Osteoblast (primary cell): Measurements from ENCODE around the gene TEX14. TPM values are rescaled to one million over a fixed set of nuclear protein-coding genes. Genes with fewer than 3 reads are reported as not detected.

ENCODE experiments used
- DNase-seq: peaks from one replicate; pipeline ENCODE4 v3.0.0; 2011; ENCODE audit warnings: low spot score, mixed read lengths; ENCODE audit not compliant: insufficient read length; ENCODE audit errors: missing footprints
- H2AFZ ChIP-seq: 2 replicates; pipeline ENCODE4 v1.6.0; 2011; ENCODE audit warnings: mild to moderate bottlenecking, low read length
- H3K27ac ChIP-seq: 2 replicates; pipeline ENCODE4 v1.5.1; 2011; ENCODE audit warnings: mild to moderate bottlenecking, low read depth, low read length, moderate library complexity
- H3K27me3 ChIP-seq: 2 replicates; pipeline ENCODE4 v1.6.0; 2012; ENCODE audit warnings: mild to moderate bottlenecking, control low read depth, inconsistent platforms, low read length, moderate library complexity; ENCODE audit not compliant: insufficient read depth
- H3K36me3 ChIP-seq: 2 replicates; pipeline ENCODE4 v1.5.1; 2011; ENCODE audit warnings: mild to moderate bottlenecking, low read length, control low read depth, moderate library complexity; ENCODE audit not compliant: insufficient read depth
- H3K4me1 ChIP-seq: 2 replicates; pipeline ENCODE4 v1.5.1; 2011; ENCODE audit warnings: mild to moderate bottlenecking, low read length, control low read depth, moderate library complexity; ENCODE audit not compliant: insufficient read depth
- H3K4me2 ChIP-seq: 2 replicates; pipeline ENCODE4 v1.6.0; 2011; ENCODE audit warnings: mild to moderate bottlenecking, low read length; ENCODE audit not compliant: insufficient read depth
- H3K4me3 ChIP-seq: fragments of 200-600 bp; sonication (generic); 3 replicates; pipeline ENCODE4 v1.5.1; 2012; ENCODE audit warnings: mild to moderate bottlenecking, low read length, inconsistent platforms; ENCODE audit not compliant: insufficient read depth
- H3K79me2 ChIP-seq: 2 replicates; pipeline ENCODE4 v1.6.0; 2012; ENCODE audit warnings: mild to moderate bottlenecking, low read length, control low read depth, inconsistent platforms; ENCODE audit not compliant: insufficient read depth
- H3K9me3 ChIP-seq: 2 replicates; pipeline ENCODE4 v1.5.1; 2011; ENCODE audit warnings: low read depth, low read length, control low read depth
- H4K20me1 ChIP-seq: 2 replicates; pipeline ENCODE4 v1.6.0; 2012; ENCODE audit warnings: mild to moderate bottlenecking, low read length, control low read depth; ENCODE audit not compliant: insufficient read depth
- total RNA-seq: library from RNA; depleted of rRNA; stranded (reverse); fragments of >200 nt; gene quantifications from 2 replicates; pipeline ENCODE4 v1.2.3, GENCODE V29; 2012
- TF ChIP-seq, protein P1 (sequence below): IDR thresholded peaks from 2 replicates; pipeline ENCODE4 v1.5.1; 2011; ENCODE audit warnings: mild to moderate bottlenecking, low read depth, low read length, moderate library complexity; ENCODE audit errors: extremely low read depth

TEX14 gene
- total RNA-seq, 1 donor = under 0.01 TPM

DNA sequence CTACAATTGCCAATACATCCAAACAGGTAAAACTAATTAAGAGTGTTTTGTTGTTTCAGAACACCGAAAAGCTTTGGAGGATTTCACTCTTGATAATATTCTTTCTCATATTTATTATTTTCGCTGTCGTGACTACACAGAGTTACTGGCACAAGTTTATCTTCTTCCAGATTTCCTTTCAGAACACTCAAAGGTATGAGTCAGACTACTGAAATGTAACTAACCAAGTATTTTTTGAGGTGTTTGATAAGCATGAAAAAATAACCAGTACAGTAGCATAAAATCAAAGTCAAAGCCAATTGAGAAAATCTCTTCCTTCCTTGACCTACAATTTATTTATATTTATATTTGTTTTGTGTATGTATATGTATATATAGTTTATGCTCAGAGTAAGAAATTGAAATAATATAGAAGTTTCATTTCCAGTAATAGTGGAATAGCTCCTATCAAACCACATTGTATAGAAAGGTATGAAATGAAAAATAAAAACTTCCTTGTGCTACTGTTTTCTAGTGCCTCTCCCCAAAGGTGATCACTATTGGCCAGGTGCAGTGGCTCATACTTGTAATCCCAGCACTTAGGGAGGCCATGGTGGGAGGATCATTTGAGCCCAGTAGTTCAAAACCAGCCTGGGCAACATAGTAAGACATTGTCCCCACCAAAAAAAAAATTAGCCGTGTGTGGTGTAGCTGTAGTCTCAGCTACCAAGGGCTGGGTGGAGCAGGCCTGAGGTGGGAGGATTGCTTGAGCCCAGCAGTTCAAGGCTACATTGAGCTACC lies 11.5 kb upstream of the TEX14 start:
- peaks cover 10% of the 10 kb centered on the region for H3K4me1 ChIP-seq
- peak; percentile 85 for DNase-seq
- no peak overlapping the region for H3K4me2 ChIP-seq
- TF ChIP-seq, protein P1, sequence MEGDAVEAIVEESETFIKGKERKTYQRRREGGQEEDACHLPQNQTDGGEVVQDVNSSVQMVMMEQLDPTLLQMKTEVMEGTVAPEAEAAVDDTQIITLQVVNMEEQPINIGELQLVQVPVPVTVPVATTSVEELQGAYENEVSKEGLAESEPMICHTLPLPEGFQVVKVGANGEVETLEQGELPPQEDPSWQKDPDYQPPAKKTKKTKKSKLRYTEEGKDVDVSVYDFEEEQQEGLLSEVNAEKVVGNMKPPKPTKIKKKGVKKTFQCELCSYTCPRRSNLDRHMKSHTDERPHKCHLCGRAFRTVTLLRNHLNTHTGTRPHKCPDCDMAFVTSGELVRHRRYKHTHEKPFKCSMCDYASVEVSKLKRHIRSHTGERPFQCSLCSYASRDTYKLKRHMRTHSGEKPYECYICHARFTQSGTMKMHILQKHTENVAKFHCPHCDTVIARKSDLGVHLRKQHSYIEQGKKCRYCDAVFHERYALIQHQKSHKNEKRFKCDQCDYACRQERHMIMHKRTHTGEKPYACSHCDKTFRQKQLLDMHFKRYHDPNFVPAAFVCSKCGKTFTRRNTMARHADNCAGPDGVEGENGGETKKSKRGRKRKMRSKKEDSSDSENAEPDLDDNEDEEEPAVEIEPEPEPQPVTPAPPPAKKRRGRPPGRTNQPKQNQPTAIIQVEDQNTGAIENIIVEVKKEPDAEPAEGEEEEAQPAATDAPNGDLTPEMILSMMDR = no peak
- no peak overlapping the region for H3K4me3 ChIP-seq
- H3K9me3 ChIP-seq = no peaks in the 10 kb centered on the region
- no peak overlapping the region for H2AFZ ChIP-seq
- H3K27ac ChIP-seq = peak overlapping the region; percentile 35
- H4K20me1 ChIP-seq = no peaks in the 10 kb centered on the region
- H3K36me3 ChIP-seq = peaks cover 8% of the 10 kb centered on the region
- H3K27me3 ChIP-seq = no peaks in the 10 kb centered on the region
- no peaks in the 10 kb centered on the region for H3K79me2 ChIP-seq

DNA sequence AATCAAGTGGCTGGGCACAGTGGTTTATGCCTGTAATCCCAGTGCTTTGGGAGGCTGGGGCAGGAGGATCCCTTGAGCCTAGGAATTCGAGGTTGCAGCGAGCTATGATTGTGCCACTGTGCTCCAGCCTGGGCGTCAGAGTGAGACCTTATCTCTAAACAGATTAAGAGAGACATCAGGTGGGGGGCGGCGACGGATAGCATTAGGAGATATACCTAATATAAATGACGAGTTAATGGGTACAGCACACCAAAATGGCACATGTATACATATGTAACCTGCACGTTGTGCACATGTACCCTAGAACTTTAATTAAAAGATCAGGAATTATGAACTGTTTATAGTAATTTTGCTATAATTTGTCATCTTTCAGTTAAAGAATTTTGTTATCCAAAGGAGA lies 10.9 kb upstream of the TEX14 start:
- TF ChIP-seq, protein P1 = no peak
- H3K79me2 ChIP-seq = no peaks in the 10 kb centered on the region
- peaks cover 8% of the 10 kb centered on the region for H3K36me3 ChIP-seq
- peak overlapping the region; percentile 35 for H3K27ac ChIP-seq
- no peaks in the 10 kb centered on the region for H3K27me3 ChIP-seq
- no peaks in the 10 kb centered on the region for H3K9me3 ChIP-seq
- no peak for DNase-seq
- no peak overlapping the region for H3K4me2 ChIP-seq
- H3K4me1 ChIP-seq = peaks cover 10% of the 10 kb centered on the region
- no peaks in the 10 kb centered on the region for H4K20me1 ChIP-seq
- H3K4me3 ChIP-seq = no peak overlapping the region
- H2AFZ ChIP-seq = no peak overlapping the region

DNA sequence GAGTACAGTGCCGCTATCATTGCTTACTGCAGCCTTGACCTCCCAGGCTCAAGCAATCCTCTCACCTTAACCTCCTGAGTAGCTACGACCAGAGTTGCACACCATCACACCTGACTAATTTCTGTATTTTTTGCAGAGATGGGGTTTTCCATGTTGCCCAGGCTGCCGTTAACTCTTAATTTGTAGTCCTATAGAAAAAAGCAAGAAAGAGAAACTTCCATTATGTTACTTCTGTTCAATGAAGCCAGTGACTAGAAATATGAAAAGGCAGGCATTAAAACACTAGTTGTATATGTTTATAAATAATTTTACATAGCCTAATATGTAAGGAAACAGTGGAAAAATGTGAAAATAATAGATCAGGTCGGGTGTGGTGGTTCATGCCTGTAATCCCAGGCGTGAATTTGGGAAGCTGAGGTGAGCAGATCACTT lies 10.2 kb upstream of the TEX14 start:
- no peak overlapping the region for H2AFZ ChIP-seq
- H4K20me1 ChIP-seq = no peaks in the 10 kb centered on the region
- no peaks in the 10 kb centered on the region for H3K9me3 ChIP-seq
- H3K36me3 ChIP-seq = peaks cover 8% of the 10 kb centered on the region
- no peak overlapping the region for H3K27ac ChIP-seq
- no peaks in the 10 kb centered on the region for H3K27me3 ChIP-seq
- H3K4me3 ChIP-seq = no peak overlapping the region
- no peak overlapping the region for H3K4me2 ChIP-seq
- TF ChIP-seq, protein P1 = no peak
- H3K79me2 ChIP-seq = no peaks in the 10 kb centered on the region
- DNase-seq = no peak
- H3K4me1 ChIP-seq = peaks cover 10% of the 10 kb centered on the region

DNA sequence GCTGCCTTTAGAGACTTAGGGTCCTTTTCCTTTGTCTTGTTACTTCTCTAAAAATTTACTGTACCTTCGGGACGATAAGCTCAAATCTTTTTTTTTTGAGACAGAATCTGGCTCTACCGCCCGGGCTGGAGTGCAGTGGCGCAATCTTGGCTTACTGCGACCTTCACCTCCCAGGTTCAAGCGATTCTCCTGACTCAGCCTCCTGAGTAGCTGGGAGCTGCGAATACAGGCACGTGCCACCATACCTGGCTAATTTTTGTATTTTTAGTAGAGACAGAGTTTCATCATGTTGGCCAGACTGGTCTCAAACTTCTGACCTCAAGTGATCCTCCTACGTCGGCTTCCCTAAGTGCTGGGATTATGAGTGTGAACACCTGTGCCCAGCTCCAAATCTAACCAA lies 7.9 kb upstream of the TEX14 start:
- no peak overlapping the region for H3K4me3 ChIP-seq
- TF ChIP-seq, protein P1 = no peak
- no peaks in the 10 kb centered on the region for H4K20me1 ChIP-seq
- H3K9me3 ChIP-seq = no peaks in the 10 kb centered on the region
- H3K27me3 ChIP-seq = no peaks in the 10 kb centered on the region
- no peak overlapping the region for H3K27ac ChIP-seq
- H3K36me3 ChIP-seq = peaks cover 4% of the 10 kb centered on the region
- DNase-seq = no peak
- H3K79me2 ChIP-seq = peaks cover 2% of the 10 kb centered on the region
- H2AFZ ChIP-seq = no peak overlapping the region
- H3K4me2 ChIP-seq = no peak overlapping the region
- H3K4me1 ChIP-seq = peaks cover 10% of the 10 kb centered on the region
